Spleen (tissue), 11 donors: ENCODE measurements around the gene CPLX1. TPM values are rescaled to one million over a fixed set of nuclear protein-coding genes. Genes with fewer than 3 reads are reported as not detected.

Source experiments
- DNase-seq: peaks from one replicate; pipeline ENCODE4 v3.0.0-alpha.2; 2020
- H3K27ac ChIP-seq, 8 donors: fragments of 200-600 bp; sonication (generic) in 7 of 8; 1 replicate in 4 of 8; 2 replicates in 4 of 8; pipeline versions ENCODE4 v1.5.0 to v1.8.0; 2016 to 2021; ENCODE audit warnings: inconsistent platforms in 4 of 8, mild to moderate bottlenecking in 4 of 8, moderate library complexity in 1 of 8
- H3K27me3 ChIP-seq, 7 donors: fragments of 200-600 bp; sonication (generic) in 6 of 7; replicated peaks in 1 of 7; 1 replicate in 4 of 7; 2 replicates in 3 of 7; pipeline versions ENCODE4 v1.5.0 to v1.8.0; 2016 to 2021; ENCODE audit warnings: inconsistent platforms in 3 of 7, mild to moderate bottlenecking in 1 of 7
- H3K36me3 ChIP-seq, 6 donors: fragments of 200-600 bp; sonication (generic) in 5 of 6; 1 replicate in 4 of 6; 2 replicates in 2 of 6; pipeline versions ENCODE4 v1.5.0 to v1.8.0; 2016 to 2021; ENCODE audit warnings: inconsistent platforms in 2 of 6
- H3K4me1 ChIP-seq, 6 donors: fragments of 200-600 bp; sonication (generic) in 5 of 6; 1 replicate in 3 of 6; 2 replicates in 3 of 6; pipeline versions ENCODE4 v1.5.0 to v1.8.0; 2016 to 2021; ENCODE audit warnings: inconsistent platforms in 3 of 6
- H3K4me3 ChIP-seq, 8 donors: fragments of 200-600 bp; sonication (generic) in 7 of 8; 1 replicate in 4 of 8; 2 replicates in 4 of 8; pipeline versions ENCODE4 v1.5.0 to v1.8.0; 2016 to 2021; ENCODE audit warnings: inconsistent platforms in 4 of 8, mild to moderate bottlenecking in 4 of 8, moderate library complexity in 2 of 8
- H3K9me3 ChIP-seq, 8 donors: fragments of 200-600 bp; sonication (generic) in 7 of 8; 1 replicate in 4 of 8; 2 replicates in 4 of 8; pipeline versions ENCODE4 v1.5.0 to v1.8.0; 2016 to 2021; ENCODE audit warnings: inconsistent platforms in 4 of 8
- POLR2A ChIP-seq, 3 donors: fragments of 450-650 bp; IDR thresholded peaks; one replicate each; pipeline ENCODE4 v1.5.1; 2017; ENCODE audit warnings: antibody characterized with exemption in 3 of 3, mild to moderate bottlenecking in 1 of 3
- POLR2AphosphoS5 ChIP-seq, 3 donors: sonication (generic); formaldehyde crosslinking; IDR thresholded peaks; one replicate each; pipeline ENCODE4 v1.5.1; 2017; ENCODE audit warnings: antibody characterized with exemption in 3 of 3
- WGBS, 5 donors: extraction: QIAGEN DNeasy Blood & Tissue Kit in 3 of 5; methylation state at CpG; one replicate each; pipeline versions ENCODE4 v1.1.5 to v1.1.7; 2013 to 2018; 5-methylcytosine and 5-hydroxymethylcytosine counted together
- intact Hi-C: fragments of 100-400 bp; cut with DNase I; formaldehyde crosslinking; loops from one replicate; pipeline ENCODE4 v1.15.0; 2023; ENCODE audit warnings: low total_unique reads
- polyA plus RNA-seq, 3 donors: library from polyadenylated mRNA; stranded (reverse); fragments of 200-250 nt; gene quantifications; one replicate each; pipeline ENCODE4 v1.2.1, GENCODE V29; 2013
- total RNA-seq, 7 donors: library from RNA; depleted of rRNA in 3 of 7; stranded (reverse); fragments of >200 nt in 3 of 7; fragmentation: NEBNext Ultra II Directional in 4 of 7; extraction: Animal tissue kit (Norgen Biotek cat#: 25700) in 4 of 7; gene quantifications; one replicate each; pipeline versions ENCODE4 v1.1.0 to v1.2.1, GENCODE V29; 2016 to 2021
- TF ChIP-seq, protein P1 (sequence below), 11 experiments: fragments of 200-600 bp in 7 of 11; fragments of 450-650 bp in 4 of 11; sonication (generic) in 4 of 11; IDR thresholded peaks in 8 of 11; conservative IDR thresholded peaks in 3 of 11; 1 replicate in 7 of 11; 2 replicates in 4 of 11; pipeline versions ENCODE4 v1.4.0 to v1.8.0; 2016 to 2021; ENCODE audit warnings: antibody characterized with exemption in 11 of 11, inconsistent platforms in 4 of 11, mild to moderate bottlenecking in 1 of 11
- donor health status: healthy with polysubstance abuse.
- donor health status: DM: no; HTN: no; CAD: no; lungs with moderate emphysema.
- donor health status: DM: no; HTN: no; CAD: no.
- donor health status: Bipolar disorder and iron deficiency.
- donor health status: healthy.
- donor health status: DM: no; HTN: no; CAD: no.
- donor health status: DM: yes; HTN: yes; CAD: no.

Gene CPLX1
- total and polyA plus RNA-seq, 10 donors, result 1.3 to 20.7 (median 11.5) TPM

DNA sequence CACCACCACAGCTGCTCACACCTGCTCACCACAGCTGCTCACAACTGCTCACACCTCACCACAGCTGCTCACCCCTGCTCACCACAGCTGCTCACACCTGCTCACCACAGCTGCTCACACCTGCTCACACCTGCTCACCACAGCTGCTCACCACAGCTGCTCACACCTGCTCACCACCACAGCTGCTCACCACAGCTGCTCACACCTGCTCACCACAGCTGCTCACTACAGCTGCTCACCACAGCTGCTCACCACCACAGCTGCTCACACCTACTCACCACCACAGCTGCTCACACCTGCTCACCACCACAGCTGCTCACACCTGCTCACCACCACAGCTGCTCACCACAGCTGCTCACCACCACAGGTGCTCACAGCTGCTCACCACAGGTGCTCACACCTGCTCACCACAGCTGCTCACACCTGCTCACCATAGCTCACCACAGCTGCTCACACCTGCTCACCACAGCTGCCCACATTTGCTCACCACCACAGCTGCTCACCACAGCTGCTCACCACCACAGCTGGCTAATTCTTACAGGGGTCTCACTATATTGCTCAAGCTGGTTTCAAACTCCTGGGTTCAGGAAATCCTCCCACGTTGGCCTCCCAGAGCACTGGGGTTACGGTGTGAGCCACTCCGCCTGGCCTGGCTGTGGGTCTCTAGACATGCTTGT lies 30.4 kb upstream of the CPLX1 start:
- peaks cover 0 to 97% (median 66%) of the 10 kb centered on the region in 6 donors for H3K36me3 ChIP-seq
- TF ChIP-seq POLR2A (IDR thresholded peaks at IDR 0.05) (no peak), POLR2AphosphoS5 (IDR thresholded peaks at IDR 0.05) (no peak)
- TF ChIP-seq, protein P1, sequence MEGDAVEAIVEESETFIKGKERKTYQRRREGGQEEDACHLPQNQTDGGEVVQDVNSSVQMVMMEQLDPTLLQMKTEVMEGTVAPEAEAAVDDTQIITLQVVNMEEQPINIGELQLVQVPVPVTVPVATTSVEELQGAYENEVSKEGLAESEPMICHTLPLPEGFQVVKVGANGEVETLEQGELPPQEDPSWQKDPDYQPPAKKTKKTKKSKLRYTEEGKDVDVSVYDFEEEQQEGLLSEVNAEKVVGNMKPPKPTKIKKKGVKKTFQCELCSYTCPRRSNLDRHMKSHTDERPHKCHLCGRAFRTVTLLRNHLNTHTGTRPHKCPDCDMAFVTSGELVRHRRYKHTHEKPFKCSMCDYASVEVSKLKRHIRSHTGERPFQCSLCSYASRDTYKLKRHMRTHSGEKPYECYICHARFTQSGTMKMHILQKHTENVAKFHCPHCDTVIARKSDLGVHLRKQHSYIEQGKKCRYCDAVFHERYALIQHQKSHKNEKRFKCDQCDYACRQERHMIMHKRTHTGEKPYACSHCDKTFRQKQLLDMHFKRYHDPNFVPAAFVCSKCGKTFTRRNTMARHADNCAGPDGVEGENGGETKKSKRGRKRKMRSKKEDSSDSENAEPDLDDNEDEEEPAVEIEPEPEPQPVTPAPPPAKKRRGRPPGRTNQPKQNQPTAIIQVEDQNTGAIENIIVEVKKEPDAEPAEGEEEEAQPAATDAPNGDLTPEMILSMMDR (IDR thresholded peaks at IDR 0.05 in 8 of 11, conservative IDR thresholded peaks at IDR 0.05 in 3 of 11), result no peak
- 63 to 93% (median 83%) methylated on average over 3 of the region's 3 CpGs for WGBS, 5 donors

DNA sequence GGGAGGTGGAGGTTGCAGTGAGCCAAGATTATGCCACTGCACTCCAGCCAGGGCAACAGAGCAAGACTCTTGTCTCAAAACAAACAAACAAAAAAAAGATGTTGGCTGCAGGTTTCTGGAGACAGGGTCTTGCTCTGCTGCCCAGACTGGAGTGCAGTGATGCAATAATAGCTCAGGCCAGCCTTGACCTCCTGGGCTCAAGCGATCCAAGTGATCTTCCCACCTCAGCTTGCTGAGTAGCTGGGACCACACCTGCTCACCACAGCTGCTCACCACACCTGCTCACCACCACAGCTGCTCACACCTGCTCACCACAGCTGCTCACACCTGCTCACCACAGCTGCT lies 29.9 kb upstream of the CPLX1 start:
- intact Hi-C loops, result no loop called here
- 0 to 89% (median 53%) methylated on average over 1 of the region's 1 CpG for WGBS, 5 donors
- peaks cover 0 to 97% (median 67%) of the 10 kb centered on the region in 6 donors for H3K36me3 ChIP-seq
- peak overlapping the region in 3 of 8 donors; percentile 23 to 70 (median 30) for H3K27ac ChIP-seq
- no peak for DNase-seq
- peaks cover 0 to 6% (median 2%) of the 10 kb centered on the region in 6 donors for H3K4me1 ChIP-seq
- H3K4me3 ChIP-seq, result no peak overlapping the region
- H3K27me3 ChIP-seq, result no peaks in the 10 kb centered on the region
- no peaks in the 10 kb centered on the region for H3K9me3 ChIP-seq
- TF ChIP-seq POLR2AphosphoS5 (IDR thresholded peaks at IDR 0.05) (no peak), POLR2A (IDR thresholded peaks at IDR 0.05) (no peak)
- TF ChIP-seq, protein P1 (IDR thresholded peaks at IDR 0.05 in 8 of 11, conservative IDR thresholded peaks at IDR 0.05 in 3 of 11), result no peak

More for the DNA sequence above, 30.4 kb upstream of the CPLX1 start:
- DNase-seq, result peak; percentile 45
- H3K4me1 ChIP-seq, result peaks cover 0 to 10% (median 7%) of the 10 kb centered on the region in 6 donors
- H3K27me3 ChIP-seq, result no peaks in the 10 kb centered on the region
- H3K4me3 ChIP-seq, result no peak overlapping the region
- H3K27ac ChIP-seq, result peak overlapping the region in 2 of 8 donors; percentile 23 to 70
- intact Hi-C loops, result no loop called here
- H3K9me3 ChIP-seq, result no peaks in the 10 kb centered on the region

DNA sequence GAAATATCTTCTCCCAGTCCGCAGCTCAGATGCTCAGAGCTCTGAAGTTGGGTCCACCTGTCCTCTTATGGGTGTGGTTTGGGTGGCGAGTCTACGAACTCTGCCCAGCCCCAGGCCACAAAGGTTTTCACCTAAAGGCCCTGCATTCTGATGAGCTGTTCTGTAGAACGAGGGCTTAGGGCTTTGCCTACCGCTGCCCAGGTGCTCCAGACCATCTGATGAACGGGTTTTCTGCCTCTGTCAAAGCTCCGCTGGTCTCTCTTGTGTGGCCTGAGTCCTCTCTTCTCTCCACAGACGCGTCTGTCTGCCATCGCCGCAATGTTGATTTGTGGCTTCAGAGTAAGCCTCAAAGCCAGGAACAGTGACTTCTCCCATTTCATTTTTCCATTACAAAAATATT lies 28.4 kb upstream of the CPLX1 start:
- Histone ChIP-seq H3K4me1 (peaks cover 0 to 11% (median 5%) of the 10 kb centered on the region in 6 donors), H3K4me3 (no peak overlapping the region), H3K27ac (no peak overlapping the region), H3K27me3 (no peaks in the 10 kb centered on the region), H3K36me3 (peaks cover 0 to 97% (median 69%) of the 10 kb centered on the region in 6 donors), H3K9me3 (no peaks in the 10 kb centered on the region)
- intact Hi-C loops, result no loop called here
- TF ChIP-seq POLR2AphosphoS5 (IDR thresholded peaks at IDR 0.05) (no peak), POLR2A (IDR thresholded peaks at IDR 0.05) (no peak)
- TF ChIP-seq, protein P1 (IDR thresholded peaks at IDR 0.05 in 8 of 11, conservative IDR thresholded peaks at IDR 0.05 in 3 of 11), result no peak
- peak; percentile 30 for DNase-seq
- WGBS, 5 donors, result 86 to 99% (median 93%) methylated on average over 11 of the region's 11 CpGs

DNA sequence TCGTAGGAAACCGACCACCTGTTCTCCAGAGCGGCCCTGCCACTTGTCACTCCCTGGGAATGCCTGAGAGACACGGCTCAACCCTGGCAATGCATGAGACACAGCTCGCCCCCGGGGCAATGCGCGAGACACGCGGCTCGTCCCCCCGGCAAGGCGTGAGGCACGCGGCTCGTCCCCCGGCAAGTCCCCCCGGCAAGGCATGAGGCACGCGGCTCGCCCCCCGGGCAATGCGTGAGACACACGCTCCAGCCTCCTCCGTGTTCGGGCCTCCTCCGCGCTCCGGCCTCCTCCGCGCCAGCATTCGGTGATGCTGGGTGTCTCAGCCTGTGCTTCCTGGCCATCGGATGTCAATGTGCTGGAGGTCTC lies 27.5 kb upstream of the CPLX1 start:
- 92 to 97% (median 94%) methylated on average over 28 to 33 of the region's 33 CpGs for WGBS, 5 donors
- peak; percentile 64 for DNase-seq
- intact Hi-C loops, result no loop called here
- peaks cover 0 to 20% (median 6%) of the 10 kb centered on the region in 6 donors for H3K4me1 ChIP-seq
- H3K27ac ChIP-seq, result no peak overlapping the region
- no peaks in the 10 kb centered on the region for H3K27me3 ChIP-seq
- peaks cover 0 to 97% (median 67%) of the 10 kb centered on the region in 6 donors for H3K36me3 ChIP-seq
- TF ChIP-seq POLR2A (IDR thresholded peaks at IDR 0.05) (no peak), POLR2AphosphoS5 (IDR thresholded peaks at IDR 0.05) (no peak)
- TF ChIP-seq, protein P1 (IDR thresholded peaks at IDR 0.05 in 8 of 11, conservative IDR thresholded peaks at IDR 0.05 in 3 of 11), result no peak
- no peak overlapping the region for H3K4me3 ChIP-seq
- H3K9me3 ChIP-seq, result no peaks in the 10 kb centered on the region
